GM21619 (cell line): ENCODE data around the gene TM9SF4.
"Not testable (repeated sequence)": the region's sequence is repeated elsewhere in the genome, so short reads cannot be mapped to it uniquely, and the experiment has no call there.

Experiments
- ATAC-seq: cut with Tn5 transposase; IDR thresholded peaks from one replicate; pipeline ENCODE4 v1.9.1; 2021; ENCODE audit not compliant: unreplicated experiment

TM9SF4 gene

DNA sequence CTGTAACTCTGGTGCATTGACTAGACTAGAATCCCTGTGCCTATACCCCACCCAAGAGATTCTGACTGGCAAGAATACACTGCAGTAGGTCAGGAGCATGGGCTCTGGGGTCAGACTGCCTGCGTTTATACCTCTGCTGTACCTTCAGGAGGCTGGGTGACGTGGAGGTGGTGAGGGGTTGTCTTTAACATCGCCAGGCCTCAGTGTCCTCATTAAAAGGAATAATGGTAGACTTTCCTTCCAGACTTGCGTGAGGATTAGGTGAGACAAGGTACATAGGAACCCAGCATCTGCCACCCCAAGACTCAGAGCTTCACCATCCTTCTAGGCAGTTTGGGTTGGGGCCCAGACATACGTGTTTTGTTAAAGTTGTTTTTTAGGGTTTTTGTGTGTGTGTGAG lies 44.3 kb downstream of the TM9SF4 start:
- ATAC-seq, result no peak

DNA sequence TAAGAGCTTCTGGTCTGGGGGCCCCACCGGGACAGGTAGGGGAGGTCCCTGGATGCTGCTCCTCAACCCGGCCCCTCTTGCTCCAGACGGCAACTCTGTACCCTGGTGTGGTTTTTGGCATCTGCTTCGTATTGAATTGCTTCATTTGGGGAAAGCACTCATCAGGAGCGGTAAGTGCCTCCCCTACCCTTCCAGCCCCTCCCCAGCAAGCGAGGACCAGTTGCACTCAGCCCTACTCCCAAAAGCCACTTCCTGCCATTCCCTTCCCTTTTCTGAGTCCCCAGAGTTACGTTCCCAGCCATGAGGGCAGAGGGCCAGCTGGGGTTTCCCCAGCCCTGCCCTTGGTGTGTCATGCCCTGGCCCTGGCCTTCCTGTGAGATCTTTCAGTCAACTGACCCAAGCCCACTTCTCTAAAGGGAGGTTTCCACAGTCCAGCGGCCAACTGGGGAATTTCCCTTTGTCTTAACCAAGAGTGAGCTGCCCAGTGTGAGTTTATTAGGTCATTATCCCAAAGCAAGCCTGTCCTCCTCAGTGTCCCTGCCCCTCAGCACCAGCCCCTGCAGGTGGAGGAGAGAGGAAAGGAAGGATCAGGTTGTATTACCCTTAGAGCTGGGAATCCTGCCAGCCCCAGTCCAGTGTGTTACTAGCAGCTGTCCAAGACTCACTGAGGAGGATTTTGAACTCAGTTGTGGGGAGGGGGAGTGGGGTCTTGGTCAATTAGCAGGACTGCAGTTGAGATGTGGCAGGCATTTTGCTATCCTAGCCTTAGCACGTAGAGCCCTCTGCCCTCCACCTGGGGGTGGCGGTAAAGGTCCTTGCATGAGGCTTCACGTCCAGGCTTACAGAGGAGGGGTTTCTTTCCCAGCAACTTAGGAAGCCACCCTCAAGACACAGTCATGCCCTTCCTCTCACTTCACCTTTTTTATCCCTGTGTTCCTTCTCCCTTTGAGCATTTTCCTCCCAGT lies 45.8 kb downstream of the TM9SF4 start:
- peak; percentile 66 for ATAC-seq

DNA sequence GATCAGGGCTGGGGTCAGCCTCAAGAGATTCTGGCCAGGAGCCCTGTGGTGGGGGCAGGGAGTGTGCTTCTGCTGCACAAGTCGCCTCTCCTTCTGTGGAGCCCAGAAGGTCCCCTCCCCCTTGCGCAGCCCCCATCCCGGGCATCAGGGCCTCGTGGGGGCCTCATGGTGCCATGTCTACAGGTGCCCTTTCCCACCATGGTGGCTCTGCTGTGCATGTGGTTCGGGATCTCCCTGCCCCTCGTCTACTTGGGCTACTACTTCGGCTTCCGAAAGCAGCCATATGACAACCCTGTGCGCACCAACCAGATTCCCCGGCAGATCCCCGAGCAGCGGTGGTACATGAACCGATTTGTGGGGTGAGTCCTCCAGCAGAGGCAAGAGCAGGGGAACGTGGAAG lies 48.1 kb downstream of the TM9SF4 start:
- no peak for ATAC-seq

DNA sequence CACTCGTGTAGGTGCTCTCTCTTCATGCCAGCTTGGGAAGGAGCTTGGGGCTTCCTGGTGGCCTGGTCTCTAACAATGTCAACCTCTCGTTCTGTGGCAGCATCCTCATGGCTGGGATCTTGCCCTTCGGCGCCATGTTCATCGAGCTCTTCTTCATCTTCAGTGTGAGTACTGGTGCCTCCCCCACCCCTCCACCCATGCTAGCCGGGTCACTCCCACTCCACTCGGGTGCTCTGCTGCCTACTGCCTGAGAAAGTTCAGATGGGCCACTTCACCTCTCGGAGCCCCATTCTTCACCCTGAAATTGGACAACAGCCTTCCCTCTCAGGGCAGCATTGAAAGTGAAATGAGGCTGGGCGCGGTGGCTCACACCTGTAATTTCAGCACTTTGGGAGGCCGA lies 48.8 kb downstream of the TM9SF4 start:
- no peak for ATAC-seq

DNA sequence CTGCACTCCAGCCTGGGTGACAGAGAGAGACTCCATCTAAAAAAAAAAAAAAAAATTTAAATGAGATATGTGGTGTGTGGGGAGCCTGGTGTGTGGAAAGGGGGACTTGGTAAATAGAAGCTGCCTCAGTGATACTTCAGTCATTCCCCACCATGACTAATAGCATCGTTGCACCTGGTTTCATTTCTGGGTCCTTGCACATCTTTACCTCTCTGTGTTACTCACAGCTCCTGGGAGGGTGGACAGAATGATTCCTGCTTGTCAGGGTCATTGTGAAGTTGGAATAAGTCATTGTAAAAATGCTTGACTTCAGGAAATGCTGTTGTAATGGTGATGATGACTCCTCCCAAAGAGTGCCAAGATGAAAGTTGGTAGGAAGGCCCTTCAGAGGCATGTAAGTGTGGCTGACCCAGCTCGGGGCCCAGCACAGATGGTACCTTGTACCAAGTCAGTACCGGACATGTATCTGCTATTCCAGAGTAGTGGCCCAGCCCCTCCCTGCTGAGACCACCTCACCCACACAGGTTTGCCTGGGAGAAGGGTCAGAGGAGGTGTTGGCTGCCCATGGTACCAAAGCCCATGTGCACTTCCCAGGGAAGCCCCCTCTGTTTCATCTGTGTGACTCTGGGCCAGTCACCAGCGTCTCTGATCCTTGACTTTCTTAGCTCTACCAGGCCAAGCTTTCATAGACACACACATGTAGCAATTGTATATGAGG lies 49.6 kb downstream of the TM9SF4 start:
- no peak for ATAC-seq

DNA sequence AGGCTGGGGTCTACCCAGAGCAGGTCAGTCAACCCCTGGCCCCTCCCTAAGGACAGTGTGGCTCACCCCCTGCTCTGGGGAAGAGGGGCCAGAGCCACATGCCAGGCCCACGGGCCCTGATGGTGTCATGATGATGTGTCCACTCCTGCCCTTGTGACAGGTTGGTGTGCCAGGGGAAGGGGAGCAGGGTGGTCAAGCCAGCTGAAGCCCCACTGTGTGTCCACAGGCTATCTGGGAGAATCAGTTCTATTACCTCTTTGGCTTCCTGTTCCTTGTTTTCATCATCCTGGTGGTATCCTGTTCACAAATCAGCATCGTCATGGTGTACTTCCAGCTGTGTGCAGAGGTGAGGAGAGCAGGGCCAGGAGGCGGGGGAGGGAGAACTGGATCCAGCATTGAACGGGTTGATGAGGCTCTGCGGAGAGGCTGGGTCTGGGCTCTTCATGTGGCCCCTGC lies 50.3 kb downstream of the TM9SF4 start:
- ATAC-seq, result no peak

DNA sequence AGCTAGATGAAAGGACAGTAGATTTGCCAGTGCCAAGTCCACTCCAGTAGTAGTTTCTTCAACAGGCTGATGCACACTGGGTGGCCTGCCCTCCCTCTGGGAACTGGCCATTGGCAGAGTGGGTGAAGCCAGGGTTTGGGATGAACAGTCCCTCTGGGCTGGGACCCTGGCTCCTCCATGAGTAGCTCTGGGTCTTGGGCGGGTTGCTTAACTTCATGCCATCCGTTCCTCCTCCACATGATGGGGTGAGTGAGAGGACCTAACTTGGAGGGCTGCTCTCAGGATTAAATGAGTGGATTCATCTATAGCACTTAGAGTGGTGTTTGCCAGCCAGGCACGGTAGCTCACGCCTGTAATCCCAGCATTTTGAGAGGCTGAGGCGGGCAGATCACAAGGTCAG lies 50.8 kb downstream of the TM9SF4 start:
- ATAC-seq, result no peak

DNA sequence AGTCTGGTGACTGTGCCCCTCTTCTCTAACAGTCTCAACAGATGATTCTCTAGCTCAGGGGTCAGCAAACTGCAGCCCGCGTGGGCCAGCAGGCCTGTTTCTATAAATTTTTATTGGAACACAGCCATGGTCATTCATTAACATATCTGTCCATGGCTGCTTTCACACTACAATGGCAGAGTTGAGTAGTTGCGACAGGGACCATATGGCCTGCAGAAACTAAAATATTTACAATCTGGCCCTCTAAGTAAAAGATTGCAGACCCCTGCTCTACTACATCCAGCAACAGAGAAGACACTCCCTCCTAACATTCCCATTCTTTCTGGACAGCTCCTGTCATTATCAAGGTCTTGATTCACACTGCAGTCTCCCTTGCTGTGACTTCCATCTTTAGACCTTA lies 52.8 kb downstream of the TM9SF4 start:
- no peak for ATAC-seq

DNA sequence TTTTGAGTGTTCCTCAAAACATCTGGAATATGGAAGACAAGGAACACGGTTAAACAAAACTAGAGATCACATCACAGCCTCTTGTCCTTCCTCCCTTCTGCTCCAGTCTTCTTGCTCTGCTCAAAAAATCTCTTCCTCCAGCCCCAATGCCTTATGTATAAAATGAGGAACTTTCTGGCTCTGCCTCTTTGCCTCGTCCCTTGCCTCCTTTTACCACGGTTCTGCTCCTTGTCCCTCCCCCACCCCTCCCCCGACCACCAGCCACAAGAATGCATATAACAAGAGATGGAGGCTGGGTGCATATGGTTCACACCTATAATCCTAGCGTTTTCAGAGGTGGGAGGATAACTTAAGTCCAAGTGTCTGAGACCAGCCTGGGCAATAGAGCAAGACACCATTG lies 54.4 kb downstream of the TM9SF4 start:
- no peak for ATAC-seq

DNA sequence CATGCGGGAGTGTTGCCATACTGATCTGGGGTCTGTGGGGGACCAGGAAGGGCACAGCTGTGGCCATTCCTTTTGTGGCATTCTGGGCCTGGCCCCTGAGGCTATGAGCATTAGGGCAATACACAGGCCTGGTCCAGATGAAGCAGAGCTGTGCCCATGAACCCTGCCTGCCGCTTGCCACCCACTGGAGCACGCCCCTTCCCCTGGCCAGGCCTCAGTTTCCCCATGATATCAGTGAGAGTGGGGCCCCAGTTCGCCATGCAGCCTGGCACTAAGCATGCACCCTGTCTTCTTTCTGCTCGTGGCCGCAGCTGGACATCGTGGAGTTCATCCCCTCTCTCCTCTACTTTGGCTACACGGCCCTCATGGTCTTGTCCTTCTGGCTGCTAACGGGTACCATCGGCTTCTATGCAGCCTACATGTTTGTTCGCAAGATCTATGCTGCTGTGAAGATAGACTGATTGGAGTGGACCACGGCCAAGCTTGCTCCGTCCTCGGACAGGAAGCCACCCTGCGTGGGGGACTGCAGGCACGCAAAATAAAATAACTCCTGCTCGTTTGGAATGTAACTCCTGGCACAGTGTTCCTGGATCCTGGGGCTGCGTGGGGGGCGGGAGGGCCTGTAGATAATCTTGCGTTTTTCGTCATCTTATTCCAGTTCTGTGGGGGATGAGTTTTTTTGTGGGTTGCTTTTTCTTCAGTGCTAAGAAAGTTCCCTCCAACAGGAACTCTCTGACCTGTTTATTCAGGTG lies 55.6 kb downstream of the TM9SF4 start:
- ATAC-seq, result no peak

DNA sequence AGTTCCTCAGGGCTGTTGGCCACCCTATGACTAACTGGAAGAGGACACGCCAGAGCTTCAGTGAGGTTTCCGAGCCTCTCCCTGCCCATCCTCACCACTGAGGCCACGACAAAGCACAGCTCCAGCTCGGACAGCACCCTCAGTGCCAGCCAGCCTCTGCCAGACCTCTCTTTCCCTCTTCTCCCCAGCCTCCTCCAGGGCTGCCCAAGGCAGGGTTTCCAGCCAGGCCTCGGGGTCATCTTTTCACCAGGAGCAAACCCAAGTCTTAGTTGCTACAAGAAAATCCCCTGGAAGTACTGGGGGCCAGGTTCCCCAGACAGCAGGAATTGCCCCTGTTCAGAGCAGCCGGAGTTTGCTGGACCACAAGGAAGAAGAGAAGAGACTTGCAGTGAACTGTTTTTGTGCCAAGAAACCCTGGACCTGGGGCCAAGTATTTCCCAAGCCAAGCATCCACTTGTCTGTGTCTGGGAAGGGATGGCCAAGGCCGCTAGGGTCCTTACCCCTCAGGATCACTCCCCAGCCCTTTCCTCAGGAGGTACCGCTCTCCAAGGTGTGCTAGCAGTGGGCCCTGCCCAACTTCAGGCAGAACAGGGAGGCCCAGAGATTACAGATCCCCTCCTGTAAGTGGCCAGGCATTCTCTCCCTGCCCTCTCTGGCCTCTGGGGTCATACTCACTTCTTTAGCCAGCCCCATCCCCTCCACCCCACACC lies 56.5 kb downstream of the TM9SF4 start:
- no peak for ATAC-seq

DNA sequence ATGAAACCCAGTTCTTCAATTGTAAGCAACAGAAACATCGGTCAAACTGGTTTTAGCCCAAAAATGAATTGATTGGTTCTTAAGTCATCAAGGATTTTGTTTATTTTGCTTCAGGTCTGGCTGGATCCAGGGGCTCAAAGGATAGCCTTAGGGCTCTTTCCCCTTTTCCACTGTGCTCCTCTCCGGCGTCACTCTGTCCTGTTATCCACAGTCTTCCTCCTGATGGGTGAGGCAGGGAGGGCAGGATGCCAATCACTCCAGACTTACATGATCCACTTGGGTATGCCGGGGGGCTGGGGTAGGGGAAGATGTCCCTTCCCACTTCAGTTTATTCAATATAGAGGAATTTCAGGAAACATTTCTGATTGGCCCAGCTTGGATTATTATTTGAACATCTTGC lies 58.0 kb downstream of the TM9SF4 start:
- ATAC-seq, result no peak

DNA sequence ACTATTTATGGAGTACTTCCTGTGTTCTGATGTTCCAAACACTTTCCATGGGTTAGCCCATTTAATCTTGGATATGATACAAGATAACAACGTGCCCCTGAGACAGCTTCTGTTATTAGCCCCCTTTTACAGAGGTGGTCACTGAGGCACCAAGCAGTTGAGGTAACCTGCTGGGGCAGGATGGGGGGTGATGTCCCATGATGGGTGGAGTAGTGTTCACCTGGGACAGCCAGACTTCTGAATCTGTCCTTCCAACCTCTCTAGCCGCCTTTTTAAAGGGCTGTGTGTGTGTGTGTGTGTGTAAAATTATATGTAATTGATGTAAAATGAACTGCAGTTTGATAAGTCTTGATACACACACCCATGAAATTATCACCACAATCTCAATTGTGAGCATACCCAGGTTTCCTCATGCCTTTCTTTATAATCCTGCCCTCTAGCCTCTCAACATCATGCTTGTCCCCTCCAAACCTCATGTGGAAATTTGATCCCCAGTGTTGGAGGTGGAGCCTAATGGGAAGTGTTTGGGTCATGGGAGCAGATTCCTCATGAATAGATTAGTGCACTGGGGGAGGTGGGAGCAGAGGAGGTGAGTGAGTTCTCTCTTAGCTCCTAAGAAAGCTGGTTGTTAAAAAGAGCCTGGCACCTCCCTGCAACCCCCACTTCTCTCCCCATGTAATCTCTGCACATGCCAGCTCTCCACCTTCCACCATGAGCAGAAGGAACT lies 58.8 kb downstream of the TM9SF4 start:
- ATAC-seq, result no peak

DNA sequence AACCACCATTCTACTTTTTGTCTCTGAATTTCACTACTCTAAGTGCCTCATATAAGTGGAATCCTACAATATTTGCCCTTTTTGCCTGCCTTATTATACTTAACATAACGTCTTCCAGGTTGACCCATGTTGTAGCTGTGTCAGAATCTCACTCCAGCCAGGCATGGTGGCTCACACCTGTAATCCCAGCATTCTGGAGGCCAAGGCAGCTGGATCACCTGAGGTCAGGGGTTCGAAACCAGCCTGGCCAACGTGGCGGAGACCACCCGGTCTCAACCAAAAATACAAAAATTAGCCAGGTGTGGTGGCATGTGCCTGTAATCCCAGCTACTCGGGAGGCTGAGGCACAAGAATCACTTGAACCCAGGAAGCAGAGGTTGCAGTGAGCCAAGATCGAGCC lies 68.2 kb downstream of the TM9SF4 start:
- not testable (repeated sequence) for ATAC-seq

DNA sequence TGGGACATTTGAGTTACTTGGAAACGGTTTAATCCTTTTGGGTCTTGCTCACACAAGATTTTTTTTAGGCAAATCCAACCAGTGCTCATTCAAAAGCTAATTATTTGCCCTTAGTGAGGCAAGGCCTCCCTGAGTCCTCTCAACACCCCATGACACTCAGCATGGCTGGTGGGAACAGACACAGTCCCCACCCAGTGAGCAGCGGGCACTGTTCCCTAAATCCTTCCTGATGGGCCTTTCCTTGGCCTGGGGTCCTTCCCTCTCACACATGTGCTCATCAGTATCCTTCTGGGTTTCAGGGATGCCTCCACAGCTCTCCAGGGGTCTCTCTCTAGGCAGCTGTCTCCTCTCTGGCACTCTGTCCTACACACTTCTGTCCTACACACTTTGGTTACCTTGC lies 70.0 kb downstream of the TM9SF4 start:
- no peak for ATAC-seq

DNA sequence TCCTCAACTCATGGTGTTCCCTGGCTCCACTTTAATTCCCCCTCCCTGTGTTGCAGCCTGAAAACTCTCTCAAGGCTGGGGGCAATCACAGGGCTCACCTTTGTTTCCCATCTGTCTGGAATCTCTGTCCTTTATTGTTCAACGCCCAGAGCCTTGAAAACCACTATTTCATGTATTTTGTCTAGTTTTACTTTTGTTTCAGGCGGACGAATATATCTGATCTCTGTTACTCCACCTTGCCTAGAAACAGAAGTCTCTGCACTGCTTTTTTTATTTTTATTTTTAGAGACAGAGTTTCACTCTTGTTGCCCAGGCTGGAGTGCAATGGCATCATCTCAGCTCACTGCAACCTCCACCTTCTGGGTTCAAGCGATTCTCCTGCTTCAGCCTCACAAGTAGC lies 70.4 kb downstream of the TM9SF4 start:
- ATAC-seq, result no peak

DNA sequence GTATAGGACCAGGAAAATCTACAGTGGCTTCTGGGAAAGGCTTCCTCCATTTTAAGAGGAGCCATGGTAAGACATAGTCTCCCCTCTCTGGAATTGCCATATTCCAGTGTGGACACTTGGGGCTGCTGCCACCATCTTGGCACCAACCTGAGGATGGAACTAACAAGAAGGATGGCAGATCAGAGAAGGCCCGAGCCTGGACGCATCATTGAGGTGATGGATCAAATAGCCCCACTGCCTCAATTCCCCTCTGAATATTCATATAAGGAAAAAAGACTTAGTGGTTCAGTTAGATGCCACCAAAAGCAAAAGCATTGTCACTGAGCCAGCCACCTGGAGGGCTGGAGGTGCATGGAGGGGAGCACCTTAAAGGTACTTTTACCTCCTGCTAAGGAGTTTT lies 72.1 kb downstream of the TM9SF4 start:
- no peak for ATAC-seq

DNA sequence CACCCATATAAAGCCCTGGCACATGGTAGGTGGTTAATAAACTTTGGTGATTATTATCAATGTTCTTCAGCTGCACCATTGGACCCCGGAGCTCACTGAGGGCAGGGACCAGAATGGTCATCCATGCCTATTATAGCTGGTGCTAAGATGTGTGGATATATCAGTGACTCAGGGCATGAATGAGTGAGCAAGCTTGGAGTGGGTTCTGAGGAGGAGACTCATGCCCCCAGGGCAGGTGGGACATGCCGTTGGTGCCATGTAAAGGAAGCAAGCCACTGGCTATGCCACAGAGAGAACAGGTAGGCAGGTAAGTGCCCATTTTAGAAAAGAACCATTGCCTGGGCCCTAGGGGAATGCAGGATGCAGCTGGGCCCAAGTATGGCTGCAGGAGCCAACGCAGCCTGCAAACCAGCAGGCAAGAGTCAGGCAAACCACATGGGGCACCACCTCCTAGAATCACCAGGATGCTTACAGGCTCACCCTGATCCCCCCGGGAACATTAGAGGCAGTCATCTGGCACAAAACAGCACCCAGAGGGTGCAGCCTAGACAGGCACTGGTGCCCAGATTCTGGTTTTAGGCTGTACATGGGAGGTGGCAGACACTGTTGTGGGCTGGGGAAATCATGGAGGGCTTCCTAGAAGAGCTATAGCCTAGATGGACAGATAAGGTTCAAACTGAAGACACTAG lies 74.6 kb downstream of the TM9SF4 start:
- no peak for ATAC-seq

DNA sequence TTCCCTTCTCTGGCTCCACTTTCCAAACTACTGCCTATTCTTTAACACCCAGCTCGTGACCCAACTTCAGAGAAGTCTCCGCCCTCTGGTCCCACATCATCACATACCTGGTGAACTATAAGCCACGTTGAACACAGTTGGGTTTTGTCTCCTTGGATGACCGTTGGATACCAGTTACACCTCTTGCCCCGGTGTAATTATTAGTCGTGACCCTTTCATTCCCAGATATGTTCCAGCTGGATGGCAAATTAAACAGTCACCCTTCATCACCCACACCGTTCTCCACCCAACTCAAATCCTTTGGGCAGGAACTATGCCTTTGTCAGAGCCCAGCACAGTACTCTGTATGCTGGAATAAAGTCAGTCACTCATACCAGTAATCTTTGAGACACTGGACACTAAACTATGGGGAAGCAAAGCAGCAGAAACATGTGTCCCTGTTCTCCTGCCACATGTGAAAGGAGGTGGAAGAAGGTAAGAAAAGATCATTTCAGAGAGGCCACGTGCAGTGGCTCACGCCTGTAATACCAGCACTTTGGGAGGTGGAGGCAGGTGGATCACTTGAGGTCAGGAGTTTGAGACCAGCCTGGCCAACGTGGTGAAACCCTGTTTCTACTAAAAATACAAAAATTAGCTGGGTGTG lies 75.6 kb downstream of the TM9SF4 start:
- ATAC-seq, result no peak
